Neutrophil (primary cell): Measurements from ENCODE around the gene GVQW3.

Source experiments
- H3K27ac ChIP-seq: fragments of 200-600 bp; sonication (generic); 2 replicates; pipeline ENCODE4 v1.5.1; 2016; ENCODE audit warnings: mild to moderate bottlenecking, moderate library complexity
- H3K27me3 ChIP-seq: fragments of 200-600 bp; sonication (generic); 2 replicates; pipeline ENCODE4 v1.6.0; 2016; ENCODE audit warnings: mild to moderate bottlenecking
- H3K36me3 ChIP-seq: fragments of 200-600 bp; sonication (generic); 2 replicates; pipeline ENCODE4 v1.5.1; 2017
- H3K4me1 ChIP-seq, 2 experiments: fragments of 200-600 bp in 1 of 2; sonication (generic) in 1 of 2; 1 replicate in 1 of 2; 2 replicates in 1 of 2; pipeline versions ENCODE4 v1.5.1 to v1.6.1; 2013 to 2016; ENCODE audit warnings: low read depth in 1 of 2, low read length in 1 of 2, mild to moderate bottlenecking in 1 of 2, moderate library complexity in 1 of 2; ENCODE audit not compliant: control insufficient read depth in 1 of 2, insufficient read depth in 1 of 2
- H3K4me3 ChIP-seq, 2 experiments: fragments of 200-600 bp in 1 of 2; sonication (generic) in 1 of 2; 1 replicate in 1 of 2; 2 replicates in 1 of 2; pipeline ENCODE4 v1.5.1; 2013 to 2016; ENCODE audit warnings: low read depth in 1 of 2, low read length in 1 of 2, mild to moderate bottlenecking in 1 of 2, moderate library complexity in 1 of 2
- H3K9me3 ChIP-seq: fragments of 200-600 bp; sonication (generic); 2 replicates; pipeline ENCODE4 v1.5.1; 2016
- CTCF ChIP-seq: fragments of 200-600 bp; sonication (generic); IDR thresholded peaks from 2 replicates; pipeline ENCODE4 v1.5.1; 2016; ENCODE audit warnings: antibody characterized with exemption

The GVQW3 gene

GRCh38 chr11:76448506-76448905 lies 67.4 kb downstream of the GVQW3 start:
- Histone ChIP-seq H3K27ac (no peak overlapping the region), H3K36me3 (peaks cover 51% of the 10 kb centered on the region), H3K4me1 (peaks cover 16 to 19% of the 10 kb centered on the region in 2 experiments), H3K27me3 (no peaks in the 10 kb centered on the region), H3K4me3 (no peak overlapping the region), H3K9me3 (no peaks in the 10 kb centered on the region)
- no peak for TF ChIP-seq CTCF

DNA sequence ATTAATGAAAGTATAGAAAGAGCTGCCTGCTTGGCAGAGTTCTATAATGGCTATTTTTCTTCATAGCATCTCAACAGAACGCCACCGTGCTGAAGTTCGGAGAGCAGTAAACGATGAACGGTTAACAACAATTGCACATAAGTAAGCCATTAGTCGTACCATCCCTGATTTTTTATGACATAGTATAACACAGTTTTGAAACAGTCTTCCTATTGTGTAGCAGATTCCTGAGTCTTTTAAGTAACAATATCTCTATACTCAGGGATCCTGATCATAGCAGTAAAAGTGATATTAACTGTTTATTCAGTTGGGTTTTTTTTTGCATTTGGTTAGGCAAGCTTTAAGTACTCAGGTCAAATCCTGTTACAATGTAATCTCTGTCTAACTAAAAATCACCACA lies 72.1 kb downstream of the GVQW3 start:
- H3K36me3 ChIP-seq: peaks cover 79% of the 10 kb centered on the region
- H3K27me3 ChIP-seq: no peaks in the 10 kb centered on the region
- H3K27ac ChIP-seq: no peak overlapping the region
- no peaks in the 10 kb centered on the region for H3K4me1 ChIP-seq
- H3K4me3 ChIP-seq: no peak overlapping the region
- no peak for TF ChIP-seq CTCF
- no peaks in the 10 kb centered on the region for H3K9me3 ChIP-seq

DNA sequence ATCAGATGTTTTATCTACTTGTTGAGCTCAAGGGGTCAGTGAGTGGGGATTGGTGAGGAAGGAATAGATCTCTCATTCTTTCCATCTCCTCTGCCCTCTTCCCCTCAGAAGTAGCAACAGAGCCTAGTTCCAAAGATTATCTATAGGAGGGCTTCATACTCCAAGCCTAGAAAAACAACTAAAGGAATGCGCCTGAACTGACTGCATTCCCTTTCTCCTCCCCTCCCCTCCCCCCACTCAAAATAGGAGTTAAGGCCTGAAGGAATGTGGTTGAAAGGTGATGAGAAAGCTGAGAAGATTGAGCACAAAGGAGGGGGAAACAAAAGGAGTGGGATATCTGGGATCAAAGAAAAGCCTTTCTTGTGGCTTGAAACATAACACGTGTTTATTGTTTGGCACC lies 74.2 kb downstream of the GVQW3 start:
- no peak for TF ChIP-seq CTCF
- Histone ChIP-seq H3K36me3 (peaks cover 87% of the 10 kb centered on the region), H3K27ac (no peak overlapping the region), H3K27me3 (no peaks in the 10 kb centered on the region), H3K9me3 (no peaks in the 10 kb centered on the region), H3K4me1 (no peaks in the 10 kb centered on the region), H3K4me3 (no peak overlapping the region)

DNA sequence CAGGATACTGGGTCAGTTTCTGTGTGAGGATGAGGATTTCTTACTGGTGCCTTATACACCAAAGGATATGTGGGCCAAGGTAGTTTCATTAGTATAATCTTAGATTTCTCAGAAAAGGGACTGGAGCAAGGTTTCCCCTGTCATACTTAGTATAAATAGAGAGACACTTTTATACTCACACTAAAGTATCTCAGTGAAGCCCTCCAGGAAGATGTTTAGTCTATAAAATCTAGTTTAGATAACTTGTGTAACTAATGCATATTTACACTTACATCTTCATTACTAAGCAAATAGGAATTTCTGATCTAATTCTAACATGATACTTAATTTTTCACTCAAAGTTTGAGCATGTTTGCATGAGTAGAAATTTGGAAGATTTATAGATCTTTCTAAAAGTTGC lies 74.8 kb downstream of the GVQW3 start:
- no peak overlapping the region for H3K27ac ChIP-seq
- H3K4me3 ChIP-seq: no peak overlapping the region
- H3K27me3 ChIP-seq: no peaks in the 10 kb centered on the region
- TF ChIP-seq CTCF: no peak
- H3K36me3 ChIP-seq: peaks cover 88% of the 10 kb centered on the region
- H3K9me3 ChIP-seq: no peaks in the 10 kb centered on the region
- H3K4me1 ChIP-seq: no peaks in the 10 kb centered on the region

DNA sequence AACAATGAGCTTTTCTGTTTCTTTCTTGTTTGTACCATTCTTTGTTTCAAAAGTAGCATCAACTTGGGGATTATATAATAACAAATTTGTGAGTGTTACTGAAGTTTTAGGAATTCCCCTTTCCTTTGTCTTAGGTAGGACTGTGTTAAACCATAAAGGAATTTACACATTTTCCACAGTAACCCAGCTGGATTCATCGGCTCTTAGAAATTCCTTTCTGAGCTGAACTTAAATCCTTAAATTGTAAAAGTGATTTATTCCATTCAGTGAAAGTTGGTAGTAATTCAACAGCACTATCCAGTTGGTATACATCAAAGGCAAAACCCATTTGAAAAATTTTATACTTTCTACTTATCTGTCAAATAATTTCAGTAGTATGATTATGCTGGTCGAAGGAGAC lies 75.4 kb downstream of the GVQW3 start:
- Histone ChIP-seq H3K4me3 (no peak overlapping the region), H3K27me3 (no peaks in the 10 kb centered on the region), H3K27ac (no peak overlapping the region), H3K4me1 (no peaks in the 10 kb centered on the region), H3K9me3 (no peaks in the 10 kb centered on the region), H3K36me3 (peaks cover 84% of the 10 kb centered on the region)
- TF ChIP-seq CTCF: no peak
